Measurements from ENCODE around the gene IMP4.

DNA sequence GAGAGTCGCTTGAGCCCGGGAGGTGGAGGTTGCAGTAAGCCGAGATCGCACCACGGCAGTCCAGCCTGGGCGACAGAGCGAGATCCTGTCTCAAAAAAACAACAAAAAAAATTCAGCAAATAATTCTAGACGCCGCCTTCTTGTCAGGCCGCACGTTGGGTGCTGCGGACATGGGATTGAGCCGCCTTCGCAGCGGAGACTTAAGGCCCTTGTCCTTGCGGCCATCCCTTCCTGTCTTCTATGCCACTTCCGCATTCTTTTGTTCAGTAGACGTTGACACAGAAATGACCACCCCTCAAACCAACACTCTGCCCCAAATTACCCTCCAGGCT is 29.0 kb downstream of the IMP4 start:
- TF ChIP-seq CTCF (conservative IDR thresholded peaks at IDR 0.05 in 1 of 2, IDR thresholded peaks at IDR 0.05 in 1 of 2; ENCODE audit: extremely low read depth in 1 of 2, insufficient read depth in 1 of 2, low read depth in 1 of 2, low read length in 2 of 2) (no peak), EZH2 (IDR thresholded peaks at IDR 0.05; ENCODE audit: borderline replicate concordance, low read length) (no peak)

Measured in mammary epithelial cell (primary cell).